LNCAP (cell line): ENCODE results near the gene NECTIN1.

Experiments used
- TF ChIP-seq, protein P1 (sequence below): fragments of 450-650 bp; IDR thresholded peaks from 2 replicates; pipeline ENCODE4 v1.5.1; 2017; ENCODE audit warnings: mild to moderate bottlenecking

The NECTIN1 gene

DNA sequence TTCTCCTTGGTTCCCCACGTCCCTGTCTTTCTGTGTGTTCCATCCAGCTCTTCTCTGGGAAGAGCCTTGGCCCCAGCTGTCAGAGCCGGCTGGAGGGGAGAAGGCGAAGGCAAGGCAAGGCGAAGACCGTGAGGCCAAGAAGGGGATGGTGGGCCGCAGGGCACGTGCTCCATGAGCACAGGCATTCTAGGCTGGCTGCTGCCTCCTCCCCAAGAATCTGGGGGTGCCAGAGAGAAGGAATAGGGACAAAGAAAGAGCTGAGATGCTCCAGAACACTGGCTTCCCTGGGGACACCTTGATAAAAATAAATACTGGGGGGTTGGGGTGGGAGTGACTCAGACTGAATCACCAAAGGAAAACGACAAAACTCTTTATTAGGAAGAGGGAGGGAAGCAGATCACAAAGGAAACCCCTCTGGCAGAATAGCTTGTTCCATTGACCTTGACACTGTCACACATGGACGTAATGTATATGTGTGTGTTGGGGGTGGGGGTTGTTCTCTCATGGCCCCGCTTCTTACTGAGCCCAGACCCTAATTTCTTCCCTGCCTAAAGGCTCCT, 52.5 kb downstream of the NECTIN1 start:
- TF ChIP-seq, protein P1, sequence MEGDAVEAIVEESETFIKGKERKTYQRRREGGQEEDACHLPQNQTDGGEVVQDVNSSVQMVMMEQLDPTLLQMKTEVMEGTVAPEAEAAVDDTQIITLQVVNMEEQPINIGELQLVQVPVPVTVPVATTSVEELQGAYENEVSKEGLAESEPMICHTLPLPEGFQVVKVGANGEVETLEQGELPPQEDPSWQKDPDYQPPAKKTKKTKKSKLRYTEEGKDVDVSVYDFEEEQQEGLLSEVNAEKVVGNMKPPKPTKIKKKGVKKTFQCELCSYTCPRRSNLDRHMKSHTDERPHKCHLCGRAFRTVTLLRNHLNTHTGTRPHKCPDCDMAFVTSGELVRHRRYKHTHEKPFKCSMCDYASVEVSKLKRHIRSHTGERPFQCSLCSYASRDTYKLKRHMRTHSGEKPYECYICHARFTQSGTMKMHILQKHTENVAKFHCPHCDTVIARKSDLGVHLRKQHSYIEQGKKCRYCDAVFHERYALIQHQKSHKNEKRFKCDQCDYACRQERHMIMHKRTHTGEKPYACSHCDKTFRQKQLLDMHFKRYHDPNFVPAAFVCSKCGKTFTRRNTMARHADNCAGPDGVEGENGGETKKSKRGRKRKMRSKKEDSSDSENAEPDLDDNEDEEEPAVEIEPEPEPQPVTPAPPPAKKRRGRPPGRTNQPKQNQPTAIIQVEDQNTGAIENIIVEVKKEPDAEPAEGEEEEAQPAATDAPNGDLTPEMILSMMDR: no peak

DNA sequence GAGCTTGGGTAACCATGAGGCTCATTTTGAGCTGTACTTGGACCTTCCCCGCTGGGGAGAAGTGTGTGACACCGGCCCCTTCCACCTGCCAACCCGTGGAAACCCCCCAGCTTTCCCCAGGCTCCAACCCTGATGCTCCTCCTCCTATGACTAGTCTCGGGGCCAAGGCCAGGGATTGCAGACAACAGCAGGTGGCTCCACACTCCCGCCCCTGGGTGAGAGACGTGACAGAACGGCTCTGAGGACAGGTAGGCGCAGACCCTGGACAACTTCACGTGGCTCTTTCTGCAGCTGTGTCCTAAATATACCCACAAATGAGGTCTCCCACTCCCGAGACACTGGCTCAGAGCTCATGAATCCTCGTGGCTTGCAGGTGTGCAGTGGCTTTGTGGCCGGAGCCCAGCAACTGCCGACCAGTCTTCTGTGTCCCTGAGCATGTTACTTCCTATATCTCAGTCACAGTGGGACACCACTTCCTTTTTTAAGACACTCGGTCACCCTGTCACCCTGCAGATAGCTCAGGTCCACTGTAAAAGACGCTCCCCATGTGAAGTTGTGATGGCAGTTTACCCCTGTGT, 55.2 kb downstream of the NECTIN1 start:
- TF ChIP-seq, protein P1: no peak

DNA sequence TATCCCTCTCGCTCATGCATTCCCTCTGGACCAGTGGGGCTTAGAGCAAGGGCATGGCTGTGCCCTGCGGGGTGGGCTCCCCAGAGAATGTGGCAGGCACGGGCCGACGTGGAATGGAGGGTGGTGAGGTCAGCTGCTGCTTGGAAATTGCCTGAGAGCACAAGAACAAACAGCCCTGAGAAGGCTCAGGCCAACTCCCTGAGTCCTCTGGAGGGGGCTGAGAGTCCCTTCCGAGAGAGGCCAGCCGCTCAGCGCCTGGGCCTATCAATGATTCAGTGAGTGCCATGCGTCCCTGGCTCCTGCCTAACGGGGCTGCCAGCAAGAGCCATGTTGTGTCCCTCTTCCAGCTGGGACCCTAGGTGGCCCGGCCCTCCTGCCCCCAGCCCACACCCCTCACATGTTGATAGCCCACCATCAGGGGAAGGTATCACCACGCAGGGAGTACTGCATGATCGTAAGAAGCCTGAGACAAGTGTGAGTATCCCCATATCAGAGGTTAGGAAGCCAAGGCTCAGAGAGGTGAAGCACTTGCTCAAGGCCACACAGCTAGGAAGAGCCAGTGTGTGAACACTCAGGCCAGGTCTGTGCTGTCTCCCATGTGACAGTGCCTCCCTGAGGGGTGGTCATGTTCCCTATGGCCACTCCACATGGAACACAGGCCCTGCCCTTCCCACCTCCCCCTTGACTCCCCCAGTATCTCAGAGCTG, 55.8 kb downstream of the NECTIN1 start:
- TF ChIP-seq, protein P1: no peak

DNA sequence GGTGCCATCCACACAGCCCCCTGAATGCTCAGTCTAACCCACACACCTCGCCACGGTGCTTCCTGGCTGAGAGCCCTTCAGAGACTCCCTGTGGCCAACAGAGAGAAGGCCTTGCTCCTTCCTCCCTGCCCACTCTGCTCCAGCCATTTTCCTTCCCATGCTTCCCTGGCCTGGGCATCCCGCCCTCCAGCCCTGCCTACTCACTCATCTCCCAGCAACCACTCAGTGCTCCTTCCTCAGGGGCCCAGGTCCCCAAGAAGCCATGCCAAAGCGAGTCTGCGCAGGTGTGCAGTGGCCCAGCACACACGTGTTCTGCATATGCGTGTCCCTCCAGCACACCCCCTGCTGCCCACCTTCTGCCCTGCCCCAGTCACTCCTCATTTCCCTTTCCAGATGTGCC, 56.4 kb downstream of the NECTIN1 start:
- TF ChIP-seq, protein P1: no peak

DNA sequence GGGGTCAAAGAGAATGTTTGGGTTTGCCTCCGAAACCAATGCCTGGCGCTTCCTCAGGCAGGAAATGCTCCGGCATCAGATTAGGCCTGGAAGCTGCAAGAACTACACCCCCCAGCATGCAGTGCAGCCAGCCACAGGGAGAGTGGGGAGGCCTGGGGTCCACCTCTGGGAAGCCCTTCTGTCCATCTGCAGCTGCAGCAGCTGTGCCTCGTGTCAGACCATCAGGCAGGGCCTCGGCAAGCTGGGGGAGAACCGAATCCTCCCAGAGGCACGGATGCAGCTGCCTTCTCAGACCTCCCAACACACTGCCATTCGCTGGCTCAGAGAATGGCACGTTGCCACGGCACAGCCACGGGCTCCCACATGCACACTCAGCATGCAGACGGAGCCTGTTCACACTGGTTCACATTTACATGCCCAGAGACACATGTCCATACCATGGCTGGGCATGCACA, 57.4 kb downstream of the NECTIN1 start:
- TF ChIP-seq, protein P1: no peak

DNA sequence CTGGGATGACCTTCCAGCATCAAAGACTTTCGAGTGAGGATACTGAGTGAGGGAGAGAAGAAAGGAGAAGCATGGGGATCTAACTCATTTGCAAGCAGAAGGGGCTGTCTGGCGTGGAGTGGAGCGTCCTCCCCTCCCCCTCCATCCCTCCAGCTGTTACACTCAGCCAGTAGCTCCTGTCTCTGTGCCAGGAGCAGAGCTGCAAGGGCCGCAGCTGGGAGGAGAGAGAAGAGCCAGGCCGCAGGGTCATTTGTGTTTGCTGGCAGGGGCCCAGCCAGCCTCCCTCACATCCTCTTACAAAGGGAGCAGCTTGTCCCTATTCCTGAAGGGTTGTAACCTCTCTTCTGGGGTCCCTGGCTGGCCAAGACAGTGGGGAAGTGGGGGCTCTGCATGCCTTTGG, 57.9 kb downstream of the NECTIN1 start:
- TF ChIP-seq, protein P1: no peak

DNA sequence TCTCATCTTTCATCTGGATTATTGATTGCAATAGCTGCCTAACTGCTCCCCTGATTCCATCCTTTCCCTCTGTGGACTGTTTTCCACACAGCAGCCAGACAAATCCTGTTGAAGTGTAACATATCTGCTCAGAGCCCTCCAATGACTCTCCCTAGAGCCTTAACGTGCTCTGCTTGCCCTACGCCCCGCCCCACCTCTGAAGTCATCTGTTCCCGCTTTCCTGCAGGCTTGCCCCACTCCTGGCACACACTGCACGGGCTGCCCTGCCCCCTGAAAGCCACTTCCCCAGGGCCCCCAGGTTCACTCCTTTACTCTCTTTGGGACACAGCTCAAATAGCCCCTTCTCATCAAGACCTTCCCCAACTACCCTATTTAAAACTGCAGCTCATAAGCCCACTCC, 59.5 kb downstream of the NECTIN1 start:
- TF ChIP-seq, protein P1: no peak
